ENCODE results near the gene UNC45A.
"Not testable (repeated sequence)": the region's sequence is repeated elsewhere in the genome, so short reads cannot be mapped to it uniquely, and the experiment has no call there.

Gene UNC45A

GRCh38 chr15:90934949-90935751 is at the start of gene UNC45A:
UNC45A (plus strand) TSS chr15:90935285; CDS start chr15:90935325, 40 bp downstream.
- DNase-seq = peak; percentile 93 to 96

- peak; percentile 77 to 80 for DNase-seq
Measured at GRCh38 chr15:90885432-90886290, 49.4 kb upstream of the UNC45A start.

- DNase-seq = no peak
Measured at GRCh38 chr15:90886291-90886614, 48.8 kb upstream of the UNC45A start.

GRCh38 chr15:90887037-90887481 is 48.0 kb upstream of the UNC45A start:
- no peak for DNase-seq

- DNase-seq = no peak
Measured at GRCh38 chr15:90889313-90889730, 45.8 kb upstream of the UNC45A start.

- no peak for DNase-seq
Measured at GRCh38 chr15:90889736-90890456, 45.2 kb upstream of the UNC45A start.

- no peak for DNase-seq
Measured at GRCh38 chr15:90890839-90891238, 44.2 kb upstream of the UNC45A start.

- no peak for DNase-seq
Measured at GRCh38 chr15:90891346-90891949, 43.6 kb upstream of the UNC45A start.

- no peak for DNase-seq
Measured at GRCh38 chr15:90892023-90892422, 43.1 kb upstream of the UNC45A start.

- DNase-seq = no peak
Measured at GRCh38 chr15:90892498-90893174, 42.4 kb upstream of the UNC45A start.

- no peak for DNase-seq
Measured at GRCh38 chr15:90893175-90894090, 41.7 kb upstream of the UNC45A start.

GRCh38 chr15:90895571-90896117 is 39.4 kb upstream of the UNC45A start:
- no peak for DNase-seq

- DNase-seq = not testable (repeated sequence)
Measured at GRCh38 chr15:90897131-90897655, 37.9 kb upstream of the UNC45A start.

- DNase-seq = no peak
Measured at GRCh38 chr15:90901175-90902039, 33.7 kb upstream of the UNC45A start.

GRCh38 chr15:90902040-90902839 is 32.8 kb upstream of the UNC45A start:
- peak; percentile 67 to 78 for DNase-seq

- DNase-seq = peak; percentile 59 to 73
Measured at GRCh38 chr15:90902840-90903732, 32.0 kb upstream of the UNC45A start, which contains the start of gene MAN2A2. MAN2A2 (plus strand) TSS chr15:90903302; CDS start chr15:90904208, 906 bp downstream.
